HEK293 (cell line): Measurements from ENCODE around the gene PLEKHG5.

Experiments used
- CTCF ChIP-seq: fragments of 450-650 bp; formaldehyde crosslinking; IDR thresholded peaks from 2 replicates; pipeline ENCODE4 v1.5.1; 2016; ENCODE audit warnings: missing biosample characterization, missing genetic modification characterization
- ZNF629 ChIP-seq: fragments of 450-650 bp; formaldehyde crosslinking; IDR thresholded peaks from 2 replicates; pipeline ENCODE4 v1.5.1; 2017; ENCODE audit warnings: missing biosample characterization, missing genetic modification characterization

- TF ChIP-seq ZNF629 (tag by site-specific recombination) (no peak), CTCF (tag by site-specific recombination) (no peak)
Measured at GRCh38 chr1:6536291-6536690, 44.8 kb upstream of the PLEKHG5 start.
